Ishikawa (cell line): Measurements from ENCODE around the gene GNG7.

Experiments used
- CEBPB ChIP-seq: IDR thresholded peaks from 2 replicates; pipeline ENCODE4 v1.6.1; 2012
- CREB1 ChIP-seq: IDR thresholded peaks from 2 replicates; pipeline ENCODE4 v1.6.1; 2012; ENCODE audit warnings: low read depth
- EGR1 ChIP-seq: IDR thresholded peaks from 2 replicates; pipeline ENCODE4 v1.6.1; 2012
- EP300 ChIP-seq: IDR thresholded peaks from 2 replicates; pipeline ENCODE4 v1.6.1; 2012; ENCODE audit warnings: borderline replicate concordance
- FOXM1 ChIP-seq: IDR thresholded peaks from 2 replicates; pipeline ENCODE4 v1.6.1; 2012; ENCODE audit warnings: low read depth, borderline replicate concordance
- MAX ChIP-seq: IDR thresholded peaks from 2 replicates; pipeline ENCODE4 v1.6.1; 2012
- NFIC ChIP-seq: IDR thresholded peaks from 2 replicates; pipeline ENCODE4 v1.6.1; 2012
- RAD21 ChIP-seq: IDR thresholded peaks from 2 replicates; pipeline ENCODE4 v1.6.1; 2012; ENCODE audit warnings: low read depth
- REST ChIP-seq: IDR thresholded peaks from 2 replicates; pipeline ENCODE4 v1.6.1; 2012; ENCODE audit warnings: low read depth, mild to moderate bottlenecking
- TAF1 ChIP-seq: IDR thresholded peaks from 2 replicates; pipeline ENCODE4 v1.6.1; 2012; ENCODE audit warnings: low read depth, mild to moderate bottlenecking
- TCF12 ChIP-seq: IDR thresholded peaks from 2 replicates; pipeline ENCODE4 v1.6.1; 2012; ENCODE audit warnings: low read depth
- TEAD4 ChIP-seq: IDR thresholded peaks from 2 replicates; pipeline ENCODE4 v1.6.1; 2012
- USF1 ChIP-seq: IDR thresholded peaks from 2 replicates; pipeline ENCODE4 v1.6.1; 2012
- YY1 ChIP-seq: IDR thresholded peaks from 2 replicates; pipeline ENCODE4 v1.6.1; 2012; ENCODE audit warnings: low read depth
- ZBTB7A ChIP-seq: IDR thresholded peaks from 2 replicates; pipeline ENCODE4 v1.6.1; 2012; ENCODE audit warnings: low read depth

The GNG7 gene

GRCh38 chr19:2578391-2578890 lies 124.1 kb downstream of the GNG7 start:
- TF ChIP-seq EP300 (no peak; the same call in 1 of the 2 replicates), CEBPB (no peak), EGR1 (no peak), TCF12 (no peak), CREB1 (no peak), TAF1 (no peak; the same call in 1 of the 2 replicates), RAD21 (no peak), FOXM1 (no peak), USF1 (no peak), TEAD4 (no peak), REST (no peak), NFIC (no peak), ZBTB7A (no peak), YY1 (no peak), MAX (no peak)

GRCh38 chr19:2577722-2578335 lies 124.7 kb downstream of the GNG7 start:
- TF ChIP-seq YY1: no peak
- TF ChIP-seq CEBPB: peak; percentile 33; the same call in 1 of the 2 replicates
- no peak for TF ChIP-seq RAD21
- TF ChIP-seq FOXM1: no peak
- no peak for TF ChIP-seq EGR1
- no peak for TF ChIP-seq TCF12
- no peak for TF ChIP-seq USF1
- TF ChIP-seq NFIC: no peak

GRCh38 chr19:2575734-2576481 lies 126.6 kb downstream of the GNG7 start:
- TF ChIP-seq EGR1: no peak
- no peak for TF ChIP-seq USF1
- no peak for TF ChIP-seq TCF12
- no peak for TF ChIP-seq RAD21
- no peak for TF ChIP-seq TEAD4
- TF ChIP-seq REST: no peak
- no peak for TF ChIP-seq ZBTB7A
- no peak for TF ChIP-seq CEBPB
- no peak for TF ChIP-seq MAX
- TF ChIP-seq YY1: no peak
- no peak for TF ChIP-seq FOXM1
- no peak for TF ChIP-seq CREB1
- no peak for TF ChIP-seq NFIC
- TF ChIP-seq EP300: no peak
- no peak for TF ChIP-seq TAF1

GRCh38 chr19:2574971-2575630 lies 127.4 kb downstream of the GNG7 start:
- TF ChIP-seq TEAD4 (no peak), USF1 (no peak), YY1 (no peak), ZBTB7A (no peak), RAD21 (no peak), REST (no peak), CEBPB (no peak), MAX (no peak), FOXM1 (no peak), EGR1 (no peak)
